Gastroesophageal sphincter (tissue), 4 donors: ENCODE data around the gene MSLN. TPM values are rescaled to one million over a fixed set of nuclear protein-coding genes. Genes with fewer than 3 reads are reported as not detected.

Experiments used
- ATAC-seq: fragments of 150-250 bp; one replicate; pipeline ENCODE4 v1.9.1; 2016; ENCODE audit warnings: mild to moderate bottlenecking, moderate library complexity
- H3K27ac ChIP-seq, 4 donors: fragments of 200-600 bp; sonication (generic) in 3 of 4; 1 replicate in 3 of 4; 2 replicates in 1 of 4; pipeline ENCODE4 v1.5.1; 2016 to 2019
- H3K27me3 ChIP-seq: fragments of 200-600 bp; sonication (generic); one replicate; pipeline ENCODE4 v1.5.1; 2019
- H3K36me3 ChIP-seq, 2 donors: fragments of 200-600 bp; sonication (generic); one replicate each; pipeline ENCODE4 v1.5.1; 2019; ENCODE audit warnings: control low read depth in 1 of 2
- H3K4me1 ChIP-seq, 3 donors: fragments of 200-600 bp; sonication (generic); 1 replicate in 2 of 3; 2 replicates in 1 of 3; pipeline ENCODE4 v1.5.1; 2016 to 2019; ENCODE audit warnings: control low read depth in 2 of 3
- H3K4me3 ChIP-seq, 2 donors: fragments of 200-600 bp; sonication (generic); one replicate each; pipeline ENCODE4 v1.5.1; 2019; ENCODE audit warnings: mild to moderate bottlenecking in 1 of 2, moderate library complexity in 1 of 2
- H3K9me3 ChIP-seq, 3 donors: fragments of 200-600 bp; sonication (generic); one replicate each; pipeline ENCODE4 v1.5.1; 2017 to 2019; ENCODE audit warnings: control low read depth in 2 of 3
- EP300 ChIP-seq: sonication (generic); formaldehyde crosslinking; IDR thresholded peaks from one replicate; pipeline ENCODE4 v1.6.1; 2017; ENCODE audit warnings: antibody characterized with exemption, mild to moderate bottlenecking
- POLR2A ChIP-seq, 2 donors: fragments of 450-650 bp; IDR thresholded peaks; one replicate each; pipeline ENCODE4 v1.6.1; 2017; ENCODE audit warnings: antibody characterized with exemption in 2 of 2, mild to moderate bottlenecking in 2 of 2, moderate library complexity in 1 of 2
- POLR2AphosphoS5 ChIP-seq: sonication (generic); formaldehyde crosslinking; IDR thresholded peaks from one replicate; pipeline ENCODE4 v1.6.1; 2017; ENCODE audit warnings: antibody characterized with exemption
- WGBS, 2 donors: methylation state at CpG; one replicate each; pipeline ENCODE4 v1.1.5; 2018; ENCODE audit warnings: low coverage in 1 of 2; 5-methylcytosine and 5-hydroxymethylcytosine counted together
- total RNA-seq, 4 donors: library from RNA; depleted of rRNA; stranded (reverse); fragments of >200 nt; gene quantifications; one replicate each; pipeline ENCODE4 v1.1.0, GENCODE V29; 2016
- TF ChIP-seq, protein P1 (sequence below), 4 experiments: fragments of 200-600 bp in 2 of 4; fragments of 450-650 bp in 2 of 4; sonication (generic) in 1 of 4; IDR thresholded peaks; one replicate each; pipeline ENCODE4 v1.5.1; 2017 to 2019; ENCODE audit warnings: antibody characterized with exemption in 4 of 4, mild to moderate bottlenecking in 2 of 4, moderate library complexity in 2 of 4

Gene MSLN
- total RNA-seq, 4 donors from 2014 or later: 0.73 to 7.2 TPM; not detected in 2

DNA sequence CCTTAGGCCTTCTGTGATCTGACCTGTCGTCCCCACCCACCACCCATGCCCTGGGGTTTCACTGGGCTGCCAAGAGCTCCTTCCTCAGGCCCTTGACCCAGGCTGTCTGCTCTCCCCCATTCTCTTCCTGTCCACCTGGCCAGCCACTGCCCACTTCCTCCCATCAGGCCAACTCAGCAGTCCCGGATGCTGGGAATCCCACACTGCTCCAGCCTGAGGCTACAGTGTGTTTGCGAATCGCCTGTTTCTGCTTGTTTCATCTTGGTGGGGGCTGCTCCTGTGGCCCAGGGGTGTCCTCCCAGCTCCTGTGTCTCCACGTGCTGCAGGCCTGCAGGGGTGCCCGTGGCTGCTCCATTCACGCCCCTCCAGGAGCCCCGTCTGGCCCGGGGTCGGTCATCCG is 46.5 kb upstream of the MSLN start:
- H3K27ac ChIP-seq: no peak overlapping the region
- no peak for ATAC-seq
- peaks cover 0 to 6% of the 10 kb centered on the region in 2 donors for H3K36me3 ChIP-seq
- peak overlapping the region in 1 of 2 donors; percentile 79 for H3K4me3 ChIP-seq
- no peaks in the 10 kb centered on the region for H3K9me3 ChIP-seq
- no peak for TF ChIP-seq POLR2A (IDR thresholded peaks at IDR 0.05)
- TF ChIP-seq, protein P1, sequence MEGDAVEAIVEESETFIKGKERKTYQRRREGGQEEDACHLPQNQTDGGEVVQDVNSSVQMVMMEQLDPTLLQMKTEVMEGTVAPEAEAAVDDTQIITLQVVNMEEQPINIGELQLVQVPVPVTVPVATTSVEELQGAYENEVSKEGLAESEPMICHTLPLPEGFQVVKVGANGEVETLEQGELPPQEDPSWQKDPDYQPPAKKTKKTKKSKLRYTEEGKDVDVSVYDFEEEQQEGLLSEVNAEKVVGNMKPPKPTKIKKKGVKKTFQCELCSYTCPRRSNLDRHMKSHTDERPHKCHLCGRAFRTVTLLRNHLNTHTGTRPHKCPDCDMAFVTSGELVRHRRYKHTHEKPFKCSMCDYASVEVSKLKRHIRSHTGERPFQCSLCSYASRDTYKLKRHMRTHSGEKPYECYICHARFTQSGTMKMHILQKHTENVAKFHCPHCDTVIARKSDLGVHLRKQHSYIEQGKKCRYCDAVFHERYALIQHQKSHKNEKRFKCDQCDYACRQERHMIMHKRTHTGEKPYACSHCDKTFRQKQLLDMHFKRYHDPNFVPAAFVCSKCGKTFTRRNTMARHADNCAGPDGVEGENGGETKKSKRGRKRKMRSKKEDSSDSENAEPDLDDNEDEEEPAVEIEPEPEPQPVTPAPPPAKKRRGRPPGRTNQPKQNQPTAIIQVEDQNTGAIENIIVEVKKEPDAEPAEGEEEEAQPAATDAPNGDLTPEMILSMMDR (IDR thresholded peaks at IDR 0.05): no peak
- no peak for TF ChIP-seq POLR2AphosphoS5
- TF ChIP-seq EP300: no peak
- H3K4me1 ChIP-seq: peaks cover 0 to 59% (median 19%) of the 10 kb centered on the region in 3 donors
- WGBS, 2 donors: 73% methylated on average over 6 of the region's 11 CpGs; no CpG with 5 or more reads in 1 of the 2 donors
- peaks cover 34% of the 10 kb centered on the region for H3K27me3 ChIP-seq

DNA sequence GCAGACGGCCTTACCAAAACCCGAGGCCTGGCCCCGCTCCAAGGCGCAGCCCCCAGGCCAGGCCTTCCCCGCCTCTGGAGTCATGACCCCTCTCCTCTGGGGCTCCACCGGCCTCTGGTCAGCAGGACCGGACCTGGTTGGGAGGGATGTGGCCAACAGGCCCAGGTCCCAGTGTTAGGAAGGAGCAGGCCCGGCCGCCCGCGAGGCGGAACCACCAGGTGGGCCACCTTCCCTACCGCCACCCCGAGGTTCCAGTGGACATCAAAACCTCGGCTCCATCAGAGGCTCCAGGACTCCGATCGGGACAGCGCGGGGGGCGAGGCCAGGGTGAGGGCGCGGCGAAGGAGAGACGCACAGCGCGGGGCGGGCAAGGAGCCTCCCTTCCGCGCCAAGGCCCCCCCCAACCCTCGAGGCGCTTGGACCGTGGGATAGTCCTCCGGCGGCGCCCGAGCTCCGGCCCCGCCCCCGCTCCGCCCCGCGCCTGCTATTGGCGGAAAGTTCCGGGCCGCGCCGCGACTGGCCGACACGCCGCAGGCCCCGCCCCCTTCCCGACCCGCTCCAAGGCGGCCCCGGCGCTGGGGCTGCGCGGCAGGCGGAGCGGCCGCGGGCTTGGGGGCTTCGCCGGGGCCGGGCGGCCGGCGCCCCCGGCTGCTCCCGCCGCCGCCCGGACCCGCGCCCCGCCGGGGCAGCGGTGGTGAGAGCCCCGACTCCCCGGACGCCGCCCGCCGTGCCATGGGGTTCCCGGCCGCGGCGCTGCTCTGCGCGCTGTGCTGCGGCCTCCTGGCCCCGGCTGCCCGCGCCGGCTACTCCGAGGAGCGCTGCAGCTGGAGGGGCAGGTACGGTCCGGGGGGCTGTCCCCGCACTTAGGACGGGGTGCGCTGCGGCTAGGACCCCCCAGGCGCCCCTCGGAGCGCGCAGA is 45.7 kb upstream of the MSLN start, which contains the start of gene METRN:
METRN (plus strand) TSS at position 561 of the 919 bp plus-strand sequence; CDS start at position 733, 172 bp downstream.
- Histone ChIP-seq H3K27me3 (peaks cover 27% of the 10 kb centered on the region), H3K9me3 (no peaks in the 10 kb centered on the region), H3K36me3 (peaks cover 0 to 6% of the 10 kb centered on the region in 2 donors), H3K4me1 (peaks cover 0 to 61% (median 18%) of the 10 kb centered on the region in 3 donors), H3K27ac (peak within 1 kb of the TSS in 3 of 4 donors; percentile 64 to 80 (median 74)), H3K4me3 (peak within 1 kb of the TSS; percentile 73 to 79)
- WGBS, 2 donors: 0% methylated on average over 1 to 3 of the region's 108 CpGs
- peak; percentile 94 for ATAC-seq
- no peak for TF ChIP-seq EP300
- no peak for TF ChIP-seq POLR2A (IDR thresholded peaks at IDR 0.05)
- TF ChIP-seq POLR2AphosphoS5: no peak

DNA sequence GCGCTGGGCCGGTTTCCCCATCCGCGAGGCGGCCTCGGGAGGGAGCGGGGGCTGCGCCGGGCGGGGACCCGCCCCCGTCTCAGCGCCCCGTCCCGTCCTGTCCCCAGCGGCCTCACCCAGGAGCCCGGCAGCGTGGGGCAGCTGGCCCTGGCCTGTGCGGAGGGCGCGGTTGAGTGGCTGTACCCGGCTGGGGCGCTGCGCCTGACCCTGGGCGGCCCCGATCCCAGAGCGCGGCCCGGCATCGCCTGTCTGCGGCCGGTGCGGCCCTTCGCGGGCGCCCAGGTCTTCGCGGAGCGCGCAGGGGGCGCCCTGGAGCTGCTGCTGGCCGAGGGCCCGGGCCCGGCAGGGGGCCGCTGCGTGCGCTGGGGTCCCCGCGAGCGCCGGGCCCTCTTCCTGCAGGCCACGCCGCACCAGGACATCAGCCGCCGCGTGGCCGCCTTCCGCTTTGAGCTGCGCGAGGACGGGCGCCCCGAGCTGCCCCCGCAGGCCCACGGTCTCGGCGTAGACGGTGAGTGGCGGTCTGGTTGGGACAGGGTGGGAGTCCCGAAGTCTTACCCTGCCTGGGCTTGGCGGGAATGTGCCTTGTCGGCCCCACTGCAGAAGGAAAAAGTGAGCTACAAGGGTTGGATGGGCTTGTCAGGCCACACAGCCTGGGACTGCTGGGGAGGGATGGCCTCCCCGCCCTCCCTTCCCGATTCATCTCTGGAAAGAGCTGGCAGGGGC is 44.9 kb upstream of the MSLN start:
- H3K27ac ChIP-seq: peak overlapping the region in 3 of 4 donors; percentile 64 to 80 (median 74)
- WGBS, 2 donors: no CpG with 5 or more reads among the region's 74 CpGs

DNA sequence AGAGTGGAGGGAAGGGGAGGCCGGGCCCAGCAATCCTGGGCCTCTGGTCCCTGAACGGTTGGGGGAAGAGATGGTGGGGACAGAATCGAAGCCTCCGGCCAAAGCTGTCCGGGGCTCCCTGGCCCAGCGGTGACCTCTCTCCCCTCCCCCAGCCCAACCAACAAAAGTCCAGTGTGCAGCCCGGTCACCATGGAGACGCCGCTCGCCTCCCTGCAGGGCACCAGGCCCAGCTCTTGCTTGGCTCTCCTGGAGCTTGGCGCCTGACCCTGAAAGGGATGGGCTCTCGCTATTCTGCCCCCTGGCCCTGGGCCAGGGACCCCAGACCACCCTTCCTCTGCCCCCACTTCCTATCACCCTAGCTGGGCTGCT is 44.4 kb upstream of the MSLN start:
- ATAC-seq: no peak
- 11% methylated on average over 5 of the region's 12 CpGs; no CpG with 5 or more reads in 1 of the 2 donors for WGBS, 2 donors
- Histone ChIP-seq H3K36me3 (peaks cover 0 to 6% of the 10 kb centered on the region in 2 donors), H3K9me3 (no peaks in the 10 kb centered on the region), H3K4me1 (peaks cover 0 to 62% (median 23%) of the 10 kb centered on the region in 3 donors), H3K27me3 (peaks cover 13% of the 10 kb centered on the region), H3K4me3 (peak overlapping the region in 1 of 2 donors; percentile 79), H3K27ac (peak overlapping the region in 2 of 4 donors; percentile 64 to 80)
- TF ChIP-seq, protein P1 (IDR thresholded peaks at IDR 0.05): no peak
- TF ChIP-seq POLR2AphosphoS5: no peak
- TF ChIP-seq POLR2A (IDR thresholded peaks at IDR 0.05): no peak
- no peak for TF ChIP-seq EP300

More for the DNA sequence above, 44.9 kb upstream of the MSLN start:
- H3K9me3 ChIP-seq: no peaks in the 10 kb centered on the region
- peaks cover 18% of the 10 kb centered on the region for H3K27me3 ChIP-seq
- no peak for TF ChIP-seq EP300
- no peak for TF ChIP-seq POLR2AphosphoS5
- no peak for TF ChIP-seq POLR2A (IDR thresholded peaks at IDR 0.05)
- TF ChIP-seq, protein P1 (IDR thresholded peaks at IDR 0.05): peak in 2 of 4 experiments; percentile 23 to 24
- H3K4me3 ChIP-seq: peak overlapping the region; percentile 73 to 79
- H3K4me1 ChIP-seq: peaks cover 0 to 61% (median 23%) of the 10 kb centered on the region in 3 donors
- H3K36me3 ChIP-seq: peaks cover 0 to 6% of the 10 kb centered on the region in 2 donors
- no peak for ATAC-seq
